Prostate gland (tissue), 2 donors: ENCODE results near the gene DRICH1.

Experiments used
- POLR2A ChIP-seq: fragments of 450-650 bp; IDR thresholded peaks from one replicate; pipeline ENCODE4 v1.6.1; 2016; ENCODE audit warnings: antibody characterized with exemption, mild to moderate bottlenecking
- TF ChIP-seq, protein P1 (sequence below), 4 experiments: fragments of 200-600 bp in 2 of 4; fragments of 450-650 bp in 2 of 4; sonication (generic) in 2 of 4; IDR thresholded peaks; 1 replicate in 3 of 4; 2 replicates in 1 of 4; pipeline ENCODE4 v1.5.1; 2016 to 2019; ENCODE audit warnings: antibody characterized with exemption in 4 of 4, mild to moderate bottlenecking in 2 of 4, moderate library complexity in 2 of 4

DNA sequence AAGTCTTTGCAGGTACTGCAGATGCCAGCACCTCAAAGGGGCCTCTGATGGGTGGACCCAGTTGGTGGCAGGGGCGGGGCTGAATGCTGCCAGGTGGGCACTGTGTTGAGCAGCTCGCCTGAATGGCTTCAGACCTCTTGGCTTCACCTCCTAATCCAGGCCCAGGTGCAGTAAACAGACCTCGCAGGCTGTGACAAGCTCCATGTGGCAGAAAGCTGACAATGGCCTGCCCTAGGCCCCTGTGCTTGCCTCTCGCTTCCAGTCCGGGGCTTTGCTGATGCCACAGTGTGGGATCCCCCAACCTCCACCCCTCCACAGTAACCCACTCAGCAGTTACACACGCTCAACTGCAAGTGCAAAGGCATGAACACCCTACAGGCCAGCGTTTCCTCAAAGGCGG is 61.4 kb downstream of the DRICH1 start:
- TF ChIP-seq, protein P1, sequence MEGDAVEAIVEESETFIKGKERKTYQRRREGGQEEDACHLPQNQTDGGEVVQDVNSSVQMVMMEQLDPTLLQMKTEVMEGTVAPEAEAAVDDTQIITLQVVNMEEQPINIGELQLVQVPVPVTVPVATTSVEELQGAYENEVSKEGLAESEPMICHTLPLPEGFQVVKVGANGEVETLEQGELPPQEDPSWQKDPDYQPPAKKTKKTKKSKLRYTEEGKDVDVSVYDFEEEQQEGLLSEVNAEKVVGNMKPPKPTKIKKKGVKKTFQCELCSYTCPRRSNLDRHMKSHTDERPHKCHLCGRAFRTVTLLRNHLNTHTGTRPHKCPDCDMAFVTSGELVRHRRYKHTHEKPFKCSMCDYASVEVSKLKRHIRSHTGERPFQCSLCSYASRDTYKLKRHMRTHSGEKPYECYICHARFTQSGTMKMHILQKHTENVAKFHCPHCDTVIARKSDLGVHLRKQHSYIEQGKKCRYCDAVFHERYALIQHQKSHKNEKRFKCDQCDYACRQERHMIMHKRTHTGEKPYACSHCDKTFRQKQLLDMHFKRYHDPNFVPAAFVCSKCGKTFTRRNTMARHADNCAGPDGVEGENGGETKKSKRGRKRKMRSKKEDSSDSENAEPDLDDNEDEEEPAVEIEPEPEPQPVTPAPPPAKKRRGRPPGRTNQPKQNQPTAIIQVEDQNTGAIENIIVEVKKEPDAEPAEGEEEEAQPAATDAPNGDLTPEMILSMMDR (IDR thresholded peaks at IDR 0.05): no peak
- TF ChIP-seq POLR2A: no peak
